HepG2 (cell line): ENCODE data around the gene AK8. TPM values are rescaled to one million over a fixed set of nuclear protein-coding genes. Genes with fewer than 3 reads are reported as not detected.

Source experiments
- CEBPB ChIP-seq: IDR thresholded peaks from 2 replicates; pipeline ENCODE4 v1.6.1; 2011; ENCODE audit warnings: low read depth, low read length, improper control_type of control experiment, borderline replicate concordance
- CEBPG ChIP-seq: IDR thresholded peaks from 2 replicates; pipeline ENCODE4 v1.6.1; 2016
- FOXA1 ChIP-seq, 2 experiments: fragments of 450-650 bp in 1 of 2; sonication (generic) in 1 of 2; formaldehyde crosslinking in 1 of 2; IDR thresholded peaks; 2 replicates each; pipeline versions ENCODE4 v1.4.0 to v1.6.1; 2016 to 2020; ENCODE audit warnings: missing genetic modification reagents in 1 of 2
- FOXA3 ChIP-seq: IDR thresholded peaks from 2 replicates; pipeline ENCODE4 v1.6.1; 2016; ENCODE audit warnings: missing genetic modification reagents, missing compliant biosample characterization
- GABPB1 ChIP-seq: IDR thresholded peaks from 2 replicates; pipeline ENCODE4 v1.6.1; 2016; ENCODE audit warnings: mild to moderate bottlenecking, missing genetic modification reagents, moderate library complexity, missing compliant biosample characterization
- GATAD2A ChIP-seq: IDR thresholded peaks from 2 replicates; pipeline ENCODE4 v1.6.1; 2016
- HNF4A ChIP-seq: sonication (generic); formaldehyde crosslinking; IDR thresholded peaks from 2 replicates; pipeline ENCODE4 v1.4.0; 2020; ENCODE audit warnings: missing genetic modification reagents
- MAFG ChIP-seq: sonication (generic); formaldehyde crosslinking; IDR thresholded peaks from 2 replicates; pipeline ENCODE4 v1.5.1; 2020; ENCODE audit warnings: mild to moderate bottlenecking, missing genetic modification reagents
- MAX ChIP-seq: IDR thresholded peaks from 2 replicates; pipeline ENCODE4 v1.6.1; 2012; ENCODE audit warnings: inconsistent platforms
- MIXL1 ChIP-seq: IDR thresholded peaks from 2 replicates; pipeline ENCODE4 v1.6.1; 2016
- NCOA1 ChIP-seq: sonication (generic); formaldehyde crosslinking; IDR thresholded peaks from 2 replicates; pipeline ENCODE4 v1.9.0; 2021; ENCODE audit warnings: missing genetic modification reagents
- PAX8 ChIP-seq: sonication (generic); formaldehyde crosslinking; IDR thresholded peaks from 2 replicates; pipeline ENCODE4 v1.8.0; 2022; ENCODE audit warnings: mild to moderate bottlenecking, missing genetic modification reagents, borderline replicate concordance
- PAXIP1 ChIP-seq: sonication (generic); formaldehyde crosslinking; conservative IDR thresholded peaks from 2 replicates; pipeline ENCODE4 v1.4.0; 2020; ENCODE audit warnings: mild to moderate bottlenecking, missing genetic modification reagents, moderate library complexity
- ZFP36 ChIP-seq: fragments of 150-350 bp; IDR thresholded peaks from 2 replicates; pipeline ENCODE4 v1.6.1; 2018; ENCODE audit warnings: borderline replicate concordance, low read length, low read depth; ENCODE audit not compliant: partially characterized antibody
- ZNF780A ChIP-seq: sonication (generic); formaldehyde crosslinking; IDR thresholded peaks from 2 replicates; pipeline ENCODE4 v1.8.0; 2022; ENCODE audit warnings: mild to moderate bottlenecking, missing genetic modification reagents, moderate library complexity
- ZSCAN25 ChIP-seq: sonication (generic); formaldehyde crosslinking; IDR thresholded peaks from 2 replicates; pipeline ENCODE4 v1.8.0; 2022; ENCODE audit warnings: mild to moderate bottlenecking, missing genetic modification reagents
- polyA plus RNA-seq, 8 experiments: library from polyadenylated mRNA; depleted of rRNA in 3 of 8; stranded (reverse) in 7 of 8; unstranded in 1 of 8; fragments of >200 nt; fragmentation: Illumina TruSeq in 4 of 8; extraction: Trizol in 4 of 8; gene quantifications; 2 replicates each; pipeline versions ENCODE4 v1.2.1 to v1.2.3, GENCODE V29; 2011 to 2016; ENCODE audit warnings: low read depth in 4 of 8, missing spikeins in 1 of 8, mixed read lengths in 1 of 8; ENCODE audit not compliant: insufficient read depth in 1 of 8
- total RNA-seq, 5 experiments: library from RNA; depleted of rRNA; stranded (reverse); fragments of >200 nt; fragmentation: Illumina TruSeq; extraction: Trizol; gene quantifications; 2 replicates each; pipeline ENCODE4 v1.2.3, GENCODE V29; 2016; ENCODE audit warnings: low read depth in 1 of 5
- TF ChIP-seq, protein P1 (sequence below): sonication (generic); formaldehyde crosslinking; IDR thresholded peaks from 2 replicates; pipeline ENCODE4 v1.4.0; 2020; ENCODE audit warnings: missing genetic modification reagents, borderline replicate concordance
- TF ChIP-seq, protein P2 (sequence below): sonication (generic); formaldehyde crosslinking; IDR thresholded peaks from 2 replicates; pipeline ENCODE4 v1.4.0; 2020; ENCODE audit warnings: missing genetic modification reagents
- TF ChIP-seq, protein P3 (sequence below): sonication (generic); formaldehyde crosslinking; IDR thresholded peaks from 2 replicates; pipeline ENCODE4 v1.5.0; 2020; ENCODE audit warnings: mild to moderate bottlenecking, missing genetic modification reagents

The AK8 gene
- total and polyA plus RNA-seq, 2 of the 13 experiments (the other 11 are each of a cell fraction or from before 2014, with no cell fraction given) = 0.11 TPM; not detected in 1

GRCh38 chr9:132885720-132886333 is 7.7 kb upstream of the AK8 start (continued):
- TF ChIP-seq, protein P1, sequence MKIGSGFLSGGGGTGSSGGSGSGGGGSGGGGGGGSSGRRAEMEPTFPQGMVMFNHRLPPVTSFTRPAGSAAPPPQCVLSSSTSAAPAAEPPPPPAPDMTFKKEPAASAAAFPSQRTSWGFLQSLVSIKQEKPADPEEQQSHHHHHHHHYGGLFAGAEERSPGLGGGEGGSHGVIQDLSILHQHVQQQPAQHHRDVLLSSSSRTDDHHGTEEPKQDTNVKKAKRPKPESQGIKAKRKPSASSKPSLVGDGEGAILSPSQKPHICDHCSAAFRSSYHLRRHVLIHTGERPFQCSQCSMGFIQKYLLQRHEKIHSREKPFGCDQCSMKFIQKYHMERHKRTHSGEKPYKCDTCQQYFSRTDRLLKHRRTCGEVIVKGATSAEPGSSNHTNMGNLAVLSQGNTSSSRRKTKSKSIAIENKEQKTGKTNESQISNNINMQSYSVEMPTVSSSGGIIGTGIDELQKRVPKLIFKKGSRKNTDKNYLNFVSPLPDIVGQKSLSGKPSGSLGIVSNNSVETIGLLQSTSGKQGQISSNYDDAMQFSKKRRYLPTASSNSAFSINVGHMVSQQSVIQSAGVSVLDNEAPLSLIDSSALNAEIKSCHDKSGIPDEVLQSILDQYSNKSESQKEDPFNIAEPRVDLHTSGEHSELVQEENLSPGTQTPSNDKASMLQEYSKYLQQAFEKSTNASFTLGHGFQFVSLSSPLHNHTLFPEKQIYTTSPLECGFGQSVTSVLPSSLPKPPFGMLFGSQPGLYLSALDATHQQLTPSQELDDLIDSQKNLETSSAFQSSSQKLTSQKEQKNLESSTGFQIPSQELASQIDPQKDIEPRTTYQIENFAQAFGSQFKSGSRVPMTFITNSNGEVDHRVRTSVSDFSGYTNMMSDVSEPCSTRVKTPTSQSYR (CRISPR knock-in tag) = peak; percentile 53; the same call in 1 of the 2 replicates
- TF ChIP-seq MAX = no peak
- peak; percentile 54 for TF ChIP-seq PAXIP1
- 0 out of 2 replicates have a peak, but pooled peaks have one; percentile 20 for TF ChIP-seq CEBPG (CRISPR knock-in tag)
- no peak for TF ChIP-seq NCOA1 (CRISPR knock-in tag)
- peak; percentile 12; the same call in 1 of the 2 replicates for TF ChIP-seq CEBPB
- TF ChIP-seq, protein P2, sequence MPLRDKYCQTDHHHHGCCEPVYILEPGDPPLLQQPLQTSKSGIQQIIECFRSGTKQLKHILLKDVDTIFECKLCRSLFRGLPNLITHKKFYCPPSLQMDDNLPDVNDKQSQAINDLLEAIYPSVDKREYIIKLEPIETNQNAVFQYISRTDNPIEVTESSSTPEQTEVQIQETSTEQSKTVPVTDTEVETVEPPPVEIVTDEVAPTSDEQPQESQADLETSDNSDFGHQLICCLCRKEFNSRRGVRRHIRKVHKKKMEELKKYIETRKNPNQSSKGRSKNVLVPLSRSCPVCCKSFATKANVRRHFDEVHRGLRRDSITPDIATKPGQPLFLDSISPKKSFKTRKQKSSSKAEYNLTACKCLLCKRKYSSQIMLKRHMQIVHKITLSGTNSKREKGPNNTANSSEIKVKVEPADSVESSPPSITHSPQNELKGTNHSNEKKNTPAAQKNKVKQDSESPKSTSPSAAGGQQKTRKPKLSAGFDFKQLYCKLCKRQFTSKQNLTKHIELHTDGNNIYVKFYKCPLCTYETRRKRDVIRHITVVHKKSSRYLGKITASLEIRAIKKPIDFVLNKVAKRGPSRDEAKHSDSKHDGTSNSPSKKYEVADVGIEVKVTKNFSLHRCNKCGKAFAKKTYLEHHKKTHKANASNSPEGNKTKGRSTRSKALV (CRISPR knock-in tag) = no peak
- TF ChIP-seq GATAD2A (CRISPR knock-in tag) = 0 out of 2 replicates have a peak, but pooled peaks have one; percentile 20
- peak; percentile 92 for TF ChIP-seq ZSCAN25
- TF ChIP-seq HNF4A (CRISPR knock-in tag) = peak; percentile 48
- TF ChIP-seq FOXA1 (IDR thresholded peaks at IDR 0.05) = no peak
- TF ChIP-seq FOXA1 (CRISPR knock-in tag; IDR thresholded peaks at IDR 0.05) = peak; percentile 63
- no peak for TF ChIP-seq MIXL1
- TF ChIP-seq, protein P3, sequence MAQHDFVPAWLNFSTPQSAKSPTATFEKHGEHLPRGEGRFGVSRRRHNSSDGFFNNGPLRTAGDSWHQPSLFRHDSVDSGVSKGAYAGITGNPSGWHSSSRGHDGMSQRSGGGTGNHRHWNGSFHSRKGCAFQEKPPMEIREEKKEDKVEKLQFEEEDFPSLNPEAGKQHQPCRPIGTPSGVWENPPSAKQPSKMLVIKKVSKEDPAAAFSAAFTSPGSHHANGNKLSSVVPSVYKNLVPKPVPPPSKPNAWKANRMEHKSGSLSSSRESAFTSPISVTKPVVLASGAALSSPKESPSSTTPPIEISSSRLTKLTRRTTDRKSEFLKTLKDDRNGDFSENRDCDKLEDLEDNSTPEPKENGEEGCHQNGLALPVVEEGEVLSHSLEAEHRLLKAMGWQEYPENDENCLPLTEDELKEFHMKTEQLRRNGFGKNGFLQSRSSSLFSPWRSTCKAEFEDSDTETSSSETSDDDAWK (CRISPR knock-in tag) = no peak
- 0 out of 2 replicates have a peak, but pooled peaks have one; percentile 43 for TF ChIP-seq FOXA3 (CRISPR knock-in tag)
- TF ChIP-seq GABPB1 (CRISPR knock-in tag) = no peak
- no peak for TF ChIP-seq ZFP36
- no peak for TF ChIP-seq ZNF780A
- no peak for TF ChIP-seq PAX8 (CRISPR knock-in tag)
- TF ChIP-seq MAFG (CRISPR knock-in tag) = no peak
